ENCODE measurements around the gene CCL4L2. TPM values are rescaled to one million over a fixed set of nuclear protein-coding genes. Genes with fewer than 3 reads are reported as not detected.
"Not testable (repeated sequence)": the region's sequence is repeated elsewhere in the genome, so short reads cannot be mapped to it uniquely, and the experiment has no call there.

CCL4L2 gene
- total RNA-seq, 1 donor from 2014 or later = not detected

- intact Hi-C loops (cut with DNase I) = no loop called here
- no peaks in the 10 kb centered on the region for H3K4me1 ChIP-seq
- no peak overlapping the region for H3K27ac ChIP-seq
- no peak for TF ChIP-seq CTCF (IDR thresholded peaks at IDR 0.05)
- no peak overlapping the region for H3K4me3 ChIP-seq
- DNase-seq (ENCODE audit: low spot score in 2 of 2) = no peak
- H3K9me3 ChIP-seq = no peaks in the 10 kb centered on the region
- H3K27me3 ChIP-seq = no peaks in the 10 kb centered on the region
- no peaks in the 10 kb centered on the region for H3K36me3 ChIP-seq
These were observed 1.3 kb upstream of the CCL4L2 start for GRCh38 chr17:36209575-36209974.

GRCh38 chr17:36211484-36212271 lies 815 bp downstream of the CCL4L2 start:
- H3K27ac ChIP-seq = not testable (repeated sequence)

GRCh38 chr17:36212272-36212605 lies 1.4 kb downstream of the CCL4L2 start:
- intact Hi-C loops (cut with DNase I) = no loop called here
- no peak for TF ChIP-seq CTCF (IDR thresholded peaks at IDR 0.05)
- Histone ChIP-seq H3K27ac (no peak overlapping the region), H3K36me3 (no peaks in the 10 kb centered on the region), H3K4me1 (no peaks in the 10 kb centered on the region), H3K9me3 (no peaks in the 10 kb centered on the region), H3K4me3 (no peak overlapping the region), H3K27me3 (no peaks in the 10 kb centered on the region)
- no peak for DNase-seq (ENCODE audit: low spot score in 2 of 2)

More at GRCh38 chr17:36211484-36212271, 815 bp downstream of the CCL4L2 start:
- DNase-seq (ENCODE audit: low spot score in 2 of 2); H3K4me3 ChIP-seq; H3K4me1 ChIP-seq; H3K27me3 ChIP-seq; H3K36me3 ChIP-seq; intact Hi-C loops (cut with DNase I); H3K9me3 ChIP-seq: not testable (repeated sequence)

- no peak overlapping the region for H3K4me3 ChIP-seq
- no peak overlapping the region for H3K27ac ChIP-seq
- TF ChIP-seq CTCF (IDR thresholded peaks at IDR 0.05) = no peak
- H3K4me1 ChIP-seq = no peaks in the 10 kb centered on the region
- H3K9me3 ChIP-seq = no peaks in the 10 kb centered on the region
- no peaks in the 10 kb centered on the region for H3K27me3 ChIP-seq
- intact Hi-C loops (cut with DNase I) = no loop called here
- DNase-seq (ENCODE audit: low spot score in 2 of 2) = no peak
- no peaks in the 10 kb centered on the region for H3K36me3 ChIP-seq
These were observed 2.1 kb downstream of the CCL4L2 start for GRCh38 chr17:36212966-36213365.

- Histone ChIP-seq H3K27me3 (no peaks in the 10 kb centered on the region), H3K27ac (no peak overlapping the region), H3K4me1 (no peaks in the 10 kb centered on the region), H3K36me3 (no peaks in the 10 kb centered on the region), H3K4me3 (no peak overlapping the region), H3K9me3 (no peaks in the 10 kb centered on the region)
- intact Hi-C loops (cut with DNase I) = no loop called here
- no peak for TF ChIP-seq CTCF (IDR thresholded peaks at IDR 0.05)
- no peak for DNase-seq (ENCODE audit: low spot score in 2 of 2)
These were observed 2.8 kb downstream of the CCL4L2 start for GRCh38 chr17:36213695-36214094.

GRCh38 chr17:36214918-36215317 lies 4.1 kb downstream of the CCL4L2 start:
- no peaks in the 10 kb centered on the region for H3K36me3 ChIP-seq
- H3K4me1 ChIP-seq = no peaks in the 10 kb centered on the region
- H3K4me3 ChIP-seq = no peak overlapping the region
- intact Hi-C loops (cut with DNase I) = no loop called here
- DNase-seq (ENCODE audit: low spot score in 2 of 2) = no peak
- H3K27ac ChIP-seq = no peak overlapping the region
- H3K9me3 ChIP-seq = no peaks in the 10 kb centered on the region
- no peaks in the 10 kb centered on the region for H3K27me3 ChIP-seq
- no peak for TF ChIP-seq CTCF (IDR thresholded peaks at IDR 0.05)

- DNase-seq (ENCODE audit: low spot score in 2 of 2); intact Hi-C loops (cut with DNase I); H3K36me3 ChIP-seq: not testable (repeated sequence)
These were observed 4.8 kb downstream of the CCL4L2 start for GRCh38 chr17:36215406-36216308.

GRCh38 chr17:36219556-36219955 lies 8.7 kb downstream of the CCL4L2 start:
- H3K4me3 ChIP-seq; intact Hi-C loops (cut with DNase I): not testable (repeated sequence)

More at GRCh38 chr17:36215406-36216308, 4.8 kb downstream of the CCL4L2 start:
- not testable (repeated sequence) for H3K9me3 ChIP-seq, H3K4me1 ChIP-seq, H3K27me3 ChIP-seq, H3K4me3 ChIP-seq, H3K27ac ChIP-seq

More at GRCh38 chr17:36219556-36219955, 8.7 kb downstream of the CCL4L2 start:
- H3K4me1 ChIP-seq; H3K36me3 ChIP-seq; H3K27me3 ChIP-seq; H3K27ac ChIP-seq; H3K9me3 ChIP-seq; DNase-seq (ENCODE audit: low spot score in 2 of 2): not testable (repeated sequence)
